Measurements from ENCODE around the gene GSTM2.
"Not testable (repeated sequence)": the region's sequence is repeated elsewhere in the genome, so short reads cannot be mapped to it uniquely, and the experiment has no call there.

GSTM2 gene

GRCh38 chr1:109657395-109657794, 10.5 kb upstream of the GSTM2 start:
- DNase-seq (ENCODE audit: low read depth), result no peak
- H3K4me3 ChIP-seq (ENCODE audit: control insufficient read depth, low read depth, low read length), result no peak overlapping the region
- TF ChIP-seq CTCF (IDR thresholded peaks at IDR 0.05; ENCODE audit: control insufficient read depth, insufficient read depth, low read depth, low read length, missing control alignments), result no peak

GRCh38 chr1:109657970-109658369, 9.9 kb upstream of the GSTM2 start:
- H3K4me3 ChIP-seq (ENCODE audit: control insufficient read depth, low read depth, low read length), result no peak overlapping the region
- TF ChIP-seq CTCF (IDR thresholded peaks at IDR 0.05; ENCODE audit: control insufficient read depth, insufficient read depth, low read depth, low read length, missing control alignments), result no peak
- no peak for DNase-seq (ENCODE audit: low read depth)

GRCh38 chr1:109658533-109659042, 9.3 kb upstream of the GSTM2 start:
- no peak for TF ChIP-seq CTCF (IDR thresholded peaks at IDR 0.05; ENCODE audit: control insufficient read depth, insufficient read depth, low read depth, low read length, missing control alignments)
- DNase-seq (ENCODE audit: low read depth), result no peak
- H3K4me3 ChIP-seq (ENCODE audit: control insufficient read depth, low read depth, low read length), result no peak overlapping the region

- no peak overlapping the region for H3K4me3 ChIP-seq (ENCODE audit: control insufficient read depth, low read depth, low read length)
- TF ChIP-seq CTCF (IDR thresholded peaks at IDR 0.05; ENCODE audit: control insufficient read depth, insufficient read depth, low read depth, low read length, missing control alignments), result no peak
- DNase-seq (ENCODE audit: low read depth), result no peak
Observed at GRCh38 chr1:109659145-109659544, 8.7 kb upstream of the GSTM2 start.

- TF ChIP-seq CTCF (IDR thresholded peaks at IDR 0.05; ENCODE audit: control insufficient read depth, insufficient read depth, low read depth, low read length, missing control alignments), result no peak
- H3K4me3 ChIP-seq (ENCODE audit: control insufficient read depth, low read depth, low read length), result no peak overlapping the region
- DNase-seq (ENCODE audit: low read depth), result no peak
Observed at GRCh38 chr1:109659997-109660690, 7.7 kb upstream of the GSTM2 start.

GRCh38 chr1:109660691-109661026, 7.2 kb upstream of the GSTM2 start:
- not testable (repeated sequence) for H3K4me3 ChIP-seq (ENCODE audit: control insufficient read depth, low read depth, low read length); DNase-seq (ENCODE audit: low read depth)

GRCh38 chr1:109661391-109661790, 6.5 kb upstream of the GSTM2 start:
- no peak for TF ChIP-seq CTCF (IDR thresholded peaks at IDR 0.05; ENCODE audit: control insufficient read depth, insufficient read depth, low read depth, low read length, missing control alignments)
- DNase-seq (ENCODE audit: low read depth), result no peak
- no peak overlapping the region for H3K4me3 ChIP-seq (ENCODE audit: control insufficient read depth, low read depth, low read length)

Measured in AG09309 (cell line).